H9 (cell line): ENCODE results near the gene BCL11B. TPM values are rescaled to one million over a fixed set of nuclear protein-coding genes. Genes with fewer than 3 reads are reported as not detected.
A peak's percentile ranks its signal among the peaks of the same experiment; 100 is the strongest.

ENCODE experiments used
- DNase-seq: peaks from one replicate; pipeline ENCODE4 v3.0.0-alpha.2; 2017
- H2AFZ ChIP-seq: one replicate; pipeline ENCODE4 v1.6.1; 2013; ENCODE audit warnings: mild to moderate bottlenecking, low read length, control low read depth, moderate library complexity
- H2AK5ac ChIP-seq: 2 replicates; pipeline ENCODE4 v1.6.1; 2013; ENCODE audit warnings: low read length, control low read depth, mixed read lengths; ENCODE audit not compliant: insufficient read length
- H2BK120ac ChIP-seq: one replicate; pipeline ENCODE4 v1.6.1; 2013; ENCODE audit warnings: low read depth, mild to moderate bottlenecking, low read length, control low read depth, inconsistent platforms; ENCODE audit not compliant: poor library complexity, severe bottlenecking
- H2BK12ac ChIP-seq: 2 replicates; pipeline ENCODE4 v1.6.1; 2013; ENCODE audit warnings: low read length, control low read depth, mixed read lengths, low read depth; ENCODE audit not compliant: insufficient read length
- H2BK15ac ChIP-seq: 2 replicates; pipeline ENCODE4 v1.6.1; 2013; ENCODE audit warnings: low read depth, low read length, control low read depth
- H2BK20ac ChIP-seq: one replicate; pipeline ENCODE4 v1.6.1; 2013; ENCODE audit warnings: low read depth, mild to moderate bottlenecking, low read length, control low read depth, inconsistent platforms; ENCODE audit not compliant: poor library complexity, severe bottlenecking
- H2BK5ac ChIP-seq: 2 replicates; pipeline ENCODE4 v1.6.1; 2013; ENCODE audit warnings: low read length, control low read depth, mixed read lengths; ENCODE audit not compliant: insufficient read length
- H3K14ac ChIP-seq: 2 replicates; pipeline ENCODE4 v1.6.1; 2013; ENCODE audit warnings: low read length, control low read depth; ENCODE audit not compliant: insufficient read depth
- H3K18ac ChIP-seq: 2 replicates; pipeline ENCODE4 v1.6.1; 2013; ENCODE audit warnings: low read depth, mild to moderate bottlenecking, mixed read lengths, low read length, control low read depth; ENCODE audit not compliant: insufficient read length
- H3K23ac ChIP-seq: 2 replicates; pipeline ENCODE4 v1.6.1; 2013; ENCODE audit warnings: low read length, control low read depth, mixed read lengths, low read depth; ENCODE audit not compliant: insufficient read length
- H3K23me2 ChIP-seq: 2 replicates; pipeline ENCODE4 v1.6.1; 2013; ENCODE audit warnings: low read depth, mild to moderate bottlenecking, mixed read lengths, low read length, control low read depth; ENCODE audit not compliant: insufficient read length, poor library complexity, severe bottlenecking
- H3K27ac ChIP-seq: 2 replicates; pipeline ENCODE4 v1.5.1; 2013; ENCODE audit warnings: low read length, control low read depth, mixed read lengths, low read depth; ENCODE audit not compliant: insufficient read length
- H3K27me3 ChIP-seq: 2 replicates; pipeline ENCODE4 v1.6.1; 2013; ENCODE audit warnings: low read length, control low read depth, inconsistent platforms; ENCODE audit not compliant: insufficient read depth
- H3K4ac ChIP-seq: 2 replicates; pipeline ENCODE4 v1.6.1; 2013; ENCODE audit warnings: low read depth, mild to moderate bottlenecking, control low read depth, inconsistent platforms, low read length, moderate library complexity
- H3K4me1 ChIP-seq: 2 replicates; pipeline ENCODE4 v1.6.1; 2013; ENCODE audit warnings: low read length, control low read depth, inconsistent platforms; ENCODE audit not compliant: insufficient read depth
- H3K4me2 ChIP-seq: 2 replicates; pipeline ENCODE4 v1.6.1; 2013; ENCODE audit warnings: low read length, control low read depth, mixed read lengths; ENCODE audit not compliant: insufficient read length, insufficient read depth
- H3K56ac ChIP-seq: 2 replicates; pipeline ENCODE4 v1.6.1; 2013; ENCODE audit warnings: low read depth, mild to moderate bottlenecking, mixed read lengths, low read length, control low read depth; ENCODE audit not compliant: insufficient read length
- H3K79me1 ChIP-seq: 2 replicates; pipeline ENCODE4 v1.6.1; 2013; ENCODE audit warnings: low read depth, mild to moderate bottlenecking, moderate library complexity, low read length, control low read depth, inconsistent platforms; ENCODE audit not compliant: insufficient read depth, poor library complexity, severe bottlenecking
- H3K79me2 ChIP-seq: 2 replicates; pipeline ENCODE4 v1.6.1; 2013; ENCODE audit warnings: low read length, control low read depth, inconsistent platforms; ENCODE audit not compliant: insufficient read depth
- H3K9ac ChIP-seq: 2 replicates; pipeline ENCODE4 v1.6.1; 2013; ENCODE audit warnings: low read length, control low read depth, mixed read lengths; ENCODE audit not compliant: insufficient read length; ENCODE audit errors: extremely low read depth
- H3K9me3 ChIP-seq: one replicate; pipeline ENCODE4 v1.6.1; 2013; ENCODE audit warnings: low read depth, low read length, inconsistent platforms; ENCODE audit not compliant: control insufficient read depth
- H3T11ph ChIP-seq: one replicate; pipeline ENCODE4 v1.6.1; 2013; ENCODE audit warnings: mild to moderate bottlenecking, low read length, control low read depth, inconsistent platforms
- H4K20me1 ChIP-seq: one replicate; pipeline ENCODE4 v1.6.1; 2013; ENCODE audit not compliant: control insufficient read depth, insufficient read length, insufficient read depth
- H4K5ac ChIP-seq: 2 replicates; pipeline ENCODE4 v1.6.1; 2013; ENCODE audit warnings: low read depth, mild to moderate bottlenecking, mixed read lengths, low read length, control low read depth; ENCODE audit not compliant: insufficient read length
- H4K8ac ChIP-seq: replicated peaks from 2 replicates; pipeline ENCODE4 v1.6.1; 2013; ENCODE audit warnings: low read length, control low read depth, mixed read lengths, low read depth; ENCODE audit not compliant: insufficient read length
- H4K91ac ChIP-seq: 2 replicates; pipeline ENCODE4 v1.6.1; 2013; ENCODE audit warnings: low read depth, mild to moderate bottlenecking, moderate library complexity, mixed read lengths, low read length, control low read depth; ENCODE audit not compliant: insufficient read length
- H3K27ac Mint-ChIP-seq, 3 experiments: 2 replicates in 2 of 3; 3 replicates in 1 of 3; pipeline ENCODE4 v1.8.0; 2020 to 2021; ENCODE audit warnings: mixed read lengths in 3 of 3, mild to moderate bottlenecking in 1 of 3, moderate library complexity in 1 of 3
- H3K27me3 Mint-ChIP-seq: 2 replicates; pipeline ENCODE4 v1.8.0; 2021; ENCODE audit warnings: low read depth, mild to moderate bottlenecking, moderate library complexity, mixed read lengths
- H3K36me3 Mint-ChIP-seq, 3 experiments: 2 replicates in 2 of 3; 3 replicates in 1 of 3; pipeline ENCODE4 v1.8.0; 2020 to 2021; ENCODE audit warnings: low read depth in 3 of 3, mixed read lengths in 3 of 3; ENCODE audit not compliant: insufficient read depth in 1 of 3
- H3K4me1 Mint-ChIP-seq, 2 experiments: 2 replicates each; pipeline ENCODE4 v1.8.0; 2020; ENCODE audit warnings: mixed read lengths in 2 of 2
- H3K4me3 Mint-ChIP-seq, 2 experiments: 2 replicates in 1 of 2; 3 replicates in 1 of 2; pipeline ENCODE4 v1.8.0; 2020 to 2021; ENCODE audit warnings: mild to moderate bottlenecking in 2 of 2, mixed read lengths in 2 of 2, moderate library complexity in 1 of 2
- H3K9me3 Mint-ChIP-seq, 2 experiments: 2 replicates in 1 of 2; 3 replicates in 1 of 2; pipeline ENCODE4 v1.8.0; 2020; ENCODE audit warnings: mild to moderate bottlenecking in 2 of 2, mixed read lengths in 2 of 2, moderate library complexity in 1 of 2
- WGBS: extraction: QIAGEN DNeasy Blood & Tissue Kit; methylation state at CpG from one replicate; pipeline ENCODE4 v1.1.7; 2013; ENCODE audit warnings: missing lambda C conversion rate, low lambda C conversion rate, mixed read lengths; ENCODE audit not compliant: insufficient read length; ENCODE audit errors: extremely low coverage; 5-methylcytosine and 5-hydroxymethylcytosine counted together
- total RNA-seq: library from RNA; stranded (reverse); gene quantifications from 2 replicates; pipeline ENCODE4 v1.2.1, GENCODE V29; 2021
- TF ChIP-seq, protein P1 (sequence below): fragments of 200-600 bp; sonication (generic); conservative IDR thresholded peaks from 3 replicates; pipeline ENCODE4 v1.8.0; 2021; ENCODE audit warnings: antibody characterized with exemption, mild to moderate bottlenecking

The BCL11B gene
- total RNA-seq, 1 experiment from 2014 or later: 4.9 TPM

DNA sequence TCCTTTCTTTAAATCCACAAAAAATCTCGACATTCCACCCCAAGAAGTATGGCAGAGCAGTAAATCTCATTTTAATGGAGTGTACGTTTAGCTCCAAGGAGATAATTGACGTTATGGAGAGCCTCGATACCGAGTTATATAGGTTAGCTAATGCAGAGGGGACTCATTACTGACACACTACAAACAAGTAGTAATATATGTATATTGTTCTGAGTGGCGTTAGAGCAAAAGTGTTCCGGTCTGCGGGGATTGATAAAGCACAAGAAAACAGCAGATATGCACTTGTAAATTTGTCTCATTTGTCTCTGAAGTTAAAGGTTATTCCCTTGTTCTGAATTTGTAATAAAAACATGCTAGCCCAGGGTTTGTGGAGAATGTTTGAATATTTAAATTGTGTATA, 84.1 kb downstream of the BCL11B start:
- H3K4me1 Mint-ChIP-seq: peaks cover 23 to 29% of the 10 kb centered on the region in 2 experiments
- peaks cover 0 to 1% (median 0%) of the 10 kb centered on the region in 3 experiments; a peak in 2 of 7 replicates for H3K36me3 Mint-ChIP-seq
- no peak overlapping the region for H4K8ac ChIP-seq
- no peak overlapping the region for H2AK5ac ChIP-seq
- H2AFZ ChIP-seq: no peak overlapping the region
- no peak overlapping the region for H3K56ac ChIP-seq
- H3K23me2 ChIP-seq: no peaks in the 10 kb centered on the region
- H2BK5ac ChIP-seq: no peak overlapping the region
- no peak overlapping the region for H3K4me2 ChIP-seq
- H3K27me3 Mint-ChIP-seq: no peaks in the 10 kb centered on the region; the same call in none of the 2 replicates
- H3K14ac ChIP-seq: no peak overlapping the region
- no peak overlapping the region for H3K9ac ChIP-seq
- H3K9me3 ChIP-seq: no peaks in the 10 kb centered on the region
- no peak overlapping the region for H3T11ph ChIP-seq
- H2BK20ac ChIP-seq: no peak overlapping the region
- H4K5ac ChIP-seq: no peak overlapping the region
- H3K27ac ChIP-seq: no peak overlapping the region
- H3K27ac Mint-ChIP-seq: peak overlapping the region in 1 of 3 experiments; percentile 39; a peak in 1 of 7 replicates
- H3K79me1 ChIP-seq: no peaks in the 10 kb centered on the region
- no peaks in the 10 kb centered on the region for H3K27me3 ChIP-seq
- no peak for DNase-seq
- H2BK12ac ChIP-seq: no peak overlapping the region
- no peak overlapping the region for H3K23ac ChIP-seq
- H4K91ac ChIP-seq: no peak overlapping the region
- H3K4ac ChIP-seq: no peak overlapping the region
- no peak overlapping the region; a peak in 1 of 5 replicates for H3K4me3 Mint-ChIP-seq
- peaks cover 2% of the 10 kb centered on the region; the same call in 1 of the 2 replicates for H3K4me1 ChIP-seq
- H3K18ac ChIP-seq: no peak overlapping the region
- WGBS: no CpG with 5 or more reads among the region's 8 CpGs
- TF ChIP-seq, protein P1, sequence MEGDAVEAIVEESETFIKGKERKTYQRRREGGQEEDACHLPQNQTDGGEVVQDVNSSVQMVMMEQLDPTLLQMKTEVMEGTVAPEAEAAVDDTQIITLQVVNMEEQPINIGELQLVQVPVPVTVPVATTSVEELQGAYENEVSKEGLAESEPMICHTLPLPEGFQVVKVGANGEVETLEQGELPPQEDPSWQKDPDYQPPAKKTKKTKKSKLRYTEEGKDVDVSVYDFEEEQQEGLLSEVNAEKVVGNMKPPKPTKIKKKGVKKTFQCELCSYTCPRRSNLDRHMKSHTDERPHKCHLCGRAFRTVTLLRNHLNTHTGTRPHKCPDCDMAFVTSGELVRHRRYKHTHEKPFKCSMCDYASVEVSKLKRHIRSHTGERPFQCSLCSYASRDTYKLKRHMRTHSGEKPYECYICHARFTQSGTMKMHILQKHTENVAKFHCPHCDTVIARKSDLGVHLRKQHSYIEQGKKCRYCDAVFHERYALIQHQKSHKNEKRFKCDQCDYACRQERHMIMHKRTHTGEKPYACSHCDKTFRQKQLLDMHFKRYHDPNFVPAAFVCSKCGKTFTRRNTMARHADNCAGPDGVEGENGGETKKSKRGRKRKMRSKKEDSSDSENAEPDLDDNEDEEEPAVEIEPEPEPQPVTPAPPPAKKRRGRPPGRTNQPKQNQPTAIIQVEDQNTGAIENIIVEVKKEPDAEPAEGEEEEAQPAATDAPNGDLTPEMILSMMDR: no peak
- no peaks in the 10 kb centered on the region for H4K20me1 ChIP-seq
- H3K79me2 ChIP-seq: no peaks in the 10 kb centered on the region; the same call in 1 of the 2 replicates
- no peaks in the 10 kb centered on the region for H3K9me3 Mint-ChIP-seq
- H2BK15ac ChIP-seq: no peak overlapping the region
- no peak overlapping the region for H2BK120ac ChIP-seq
